ENCODE data around the gene ALOX15. TPM values are rescaled to one million over a fixed set of nuclear protein-coding genes. Genes with fewer than 3 reads are reported as not detected.
"Not testable (repeated sequence)": the region's sequence is repeated elsewhere in the genome, so short reads cannot be mapped to it uniquely, and the experiment has no call there.

Gene ALOX15
- total RNA-seq, 1 donor from 2014 or later: not detected

GRCh38 chr17:4607261-4607741 lies 34.2 kb downstream of the ALOX15 start:
- intact Hi-C loops (cut with DNase I): no loop called here
- no peak for DNase-seq (ENCODE audit: extremely low spot score in 2 of 2)
- H3K4me1 ChIP-seq: peaks cover 35% of the 10 kb centered on the region
- no peaks in the 10 kb centered on the region for H3K27me3 ChIP-seq
- H3K9me3 ChIP-seq: no peaks in the 10 kb centered on the region
- no peak overlapping the region for H3K4me3 ChIP-seq
- H3K36me3 ChIP-seq: no peaks in the 10 kb centered on the region
- TF ChIP-seq POLR2AphosphoS5 (IDR thresholded peaks at IDR 0.05; ENCODE audit: insufficient read depth in 1 of 2, low read depth in 1 of 2) (no peak), CTCF (IDR thresholded peaks at IDR 0.05) (no peak), POLR2A (IDR thresholded peaks at IDR 0.05) (no peak)
- peak overlapping the region; percentile 74 for H3K27ac ChIP-seq

DNA sequence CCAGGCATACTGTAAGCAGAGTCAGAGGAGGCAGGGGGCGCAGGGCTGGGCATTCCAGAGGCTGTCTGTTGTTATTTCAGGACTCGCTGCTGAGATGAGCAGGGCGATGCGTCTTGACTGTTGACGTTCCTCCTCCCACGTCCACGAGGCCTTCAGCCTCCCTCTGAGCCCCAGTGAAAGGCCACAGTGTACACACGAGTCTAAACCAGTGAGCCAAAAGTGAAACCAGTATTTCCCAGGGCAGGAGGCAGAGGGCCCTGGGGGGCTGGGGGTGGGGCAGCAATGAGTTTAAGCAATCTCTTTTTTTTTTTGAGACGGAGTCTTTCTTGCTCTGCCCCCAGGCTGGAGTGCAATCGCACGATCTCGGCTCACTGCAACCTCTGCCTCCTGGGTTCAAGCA lies 35.7 kb downstream of the ALOX15 start:
- H3K27ac ChIP-seq: peak overlapping the region; percentile 74
- TF ChIP-seq POLR2A (IDR thresholded peaks at IDR 0.05) (no peak), POLR2AphosphoS5 (IDR thresholded peaks at IDR 0.05; ENCODE audit: insufficient read depth in 1 of 2, low read depth in 1 of 2) (peak; percentile 60 to 70)
- no peaks in the 10 kb centered on the region for H3K36me3 ChIP-seq
- H3K9me3 ChIP-seq: no peaks in the 10 kb centered on the region
- intact Hi-C loops (cut with DNase I): no loop called here
- H3K4me1 ChIP-seq: peaks cover 35% of the 10 kb centered on the region
- H3K4me3 ChIP-seq: no peak overlapping the region
- no peaks in the 10 kb centered on the region for H3K27me3 ChIP-seq
- DNase-seq (ENCODE audit: extremely low spot score in 2 of 2): no peak

DNA sequence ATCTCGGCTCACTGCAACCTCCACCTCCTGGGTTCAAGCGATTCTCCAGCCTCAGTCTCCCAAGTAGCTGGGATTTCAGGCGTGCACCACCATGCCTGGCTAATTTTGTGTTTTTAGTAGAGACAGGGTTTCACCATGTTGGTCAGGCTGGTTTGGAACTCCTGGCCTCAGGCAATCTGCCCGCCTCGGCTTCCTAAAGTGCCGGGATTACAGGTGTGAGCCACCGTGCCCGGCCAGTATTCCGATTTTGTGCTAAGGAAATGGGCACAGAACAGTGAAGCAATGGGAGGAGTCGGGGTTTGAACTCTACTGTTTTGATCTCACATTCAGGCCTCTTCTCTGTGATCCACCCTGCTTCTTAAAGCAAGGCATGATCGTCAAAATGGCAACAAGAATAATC lies 36.7 kb downstream of the ALOX15 start:
- H3K4me3 ChIP-seq; H3K36me3 ChIP-seq; H3K27me3 ChIP-seq; H3K9me3 ChIP-seq; intact Hi-C loops (cut with DNase I); DNase-seq (ENCODE audit: extremely low spot score in 2 of 2): not testable (repeated sequence)
- Histone ChIP-seq H3K27ac (peak overlapping the region; percentile 74), H3K4me1 (peaks cover 35% of the 10 kb centered on the region)

- Histone ChIP-seq H3K4me1 (peaks cover 40% of the 10 kb centered on the region), H3K36me3 (no peaks in the 10 kb centered on the region), H3K4me3 (no peak overlapping the region), H3K9me3 (no peaks in the 10 kb centered on the region), H3K27ac (peak overlapping the region; percentile 74), H3K27me3 (no peaks in the 10 kb centered on the region)
- intact Hi-C loops (cut with DNase I): no loop called here
- no peak for DNase-seq (ENCODE audit: extremely low spot score in 2 of 2)
- TF ChIP-seq CTCF (IDR thresholded peaks at IDR 0.05) (no peak), POLR2AphosphoS5 (IDR thresholded peaks at IDR 0.05; ENCODE audit: insufficient read depth in 1 of 2, low read depth in 1 of 2) (peak; percentile 7 to 42)
Observed at GRCh38 chr17:4604111-4604644, 37.3 kb downstream of the ALOX15 start.

GRCh38 chr17:4602041-4602440 lies 39.4 kb downstream of the ALOX15 start:
- H3K4me3 ChIP-seq: no peak overlapping the region
- no peak for DNase-seq (ENCODE audit: extremely low spot score in 2 of 2)
- no peak for TF ChIP-seq POLR2A (IDR thresholded peaks at IDR 0.05)
- no peak for TF ChIP-seq CTCF (IDR thresholded peaks at IDR 0.05)
- no peak for TF ChIP-seq POLR2AphosphoS5 (IDR thresholded peaks at IDR 0.05; ENCODE audit: insufficient read depth in 1 of 2, low read depth in 1 of 2)
- H3K4me1 ChIP-seq: peaks cover 40% of the 10 kb centered on the region
- H3K27ac ChIP-seq: no peak overlapping the region
- no peaks in the 10 kb centered on the region for H3K36me3 ChIP-seq
- no peaks in the 10 kb centered on the region for H3K27me3 ChIP-seq
- H3K9me3 ChIP-seq: no peaks in the 10 kb centered on the region
- intact Hi-C loops (cut with DNase I): no loop called here

DNA sequence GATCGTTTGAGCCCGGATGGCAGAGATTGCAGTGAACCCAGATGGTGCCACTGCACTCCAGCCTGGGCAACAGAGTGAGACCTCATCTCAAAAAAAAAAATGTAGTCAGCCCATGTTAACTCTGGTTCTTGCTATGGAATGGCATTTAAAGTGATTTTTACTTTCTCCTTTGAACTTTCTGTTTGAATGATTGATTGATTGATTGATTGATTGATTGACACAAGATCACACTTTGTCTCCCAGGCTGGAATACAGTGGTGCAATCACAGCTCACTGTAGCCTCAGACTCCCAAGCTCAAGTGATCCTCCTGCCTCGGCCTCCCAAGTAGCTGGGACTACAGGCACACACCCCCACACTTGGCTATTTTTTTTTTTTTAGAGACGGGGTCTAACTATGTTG lies 40.2 kb downstream of the ALOX15 start:
- DNase-seq (ENCODE audit: extremely low spot score in 2 of 2): no peak
- Histone ChIP-seq H3K36me3 (no peaks in the 10 kb centered on the region), H3K4me1 (peaks cover 34% of the 10 kb centered on the region), H3K27ac (no peak overlapping the region), H3K27me3 (no peaks in the 10 kb centered on the region), H3K4me3 (no peak overlapping the region), H3K9me3 (no peaks in the 10 kb centered on the region)
- intact Hi-C loops (cut with DNase I): no loop called here
- TF ChIP-seq POLR2A (IDR thresholded peaks at IDR 0.05) (no peak), POLR2AphosphoS5 (IDR thresholded peaks at IDR 0.05; ENCODE audit: insufficient read depth in 1 of 2, low read depth in 1 of 2) (no peak), CTCF (IDR thresholded peaks at IDR 0.05) (no peak)

Data from vagina (tissue), 2 donors.